Left lung (tissue), 10 donors: ENCODE data around the gene UTP3. TPM values are rescaled to one million over a fixed set of nuclear protein-coding genes. Genes with fewer than 3 reads are reported as not detected.

ENCODE experiments used
- ATAC-seq: fragments of 200-7000 bp; cut with Tn5 transposase; one replicate; pipeline ENCODE4 v1.9.1; 2020; ENCODE audit warnings: moderate library complexity
- DNase-seq, 4 donors: peaks; one replicate each; pipeline ENCODE4 v3.0.0-alpha.2; 2013 to 2020
- H3K27ac ChIP-seq, 2 donors: fragments of 200-600 bp; sonication (generic) in 1 of 2; one replicate each; pipeline versions ENCODE4 v1.5.0 to v1.8.0; 2020 to 2021
- H3K27me3 ChIP-seq, 2 donors: fragments of 200-600 bp; sonication (generic) in 1 of 2; one replicate each; pipeline versions ENCODE4 v1.5.0 to v1.8.0; 2020 to 2021
- H3K36me3 ChIP-seq, 2 donors: fragments of 200-600 bp; sonication (generic) in 1 of 2; one replicate each; pipeline versions ENCODE4 v1.5.0 to v1.8.0; 2020 to 2021
- H3K4me1 ChIP-seq, 2 donors: fragments of 200-600 bp; one replicate each; pipeline ENCODE4 v1.8.0; 2021
- H3K4me3 ChIP-seq, 2 donors: fragments of 200-600 bp; sonication (generic) in 1 of 2; one replicate each; pipeline versions ENCODE4 v1.5.0 to v1.8.0; 2020 to 2021; ENCODE audit warnings: mild to moderate bottlenecking in 1 of 2
- H3K9me3 ChIP-seq, 2 donors: fragments of 200-600 bp; sonication (generic) in 1 of 2; one replicate each; pipeline versions ENCODE4 v1.5.0 to v1.8.0; 2020 to 2021
- intact Hi-C, 2 donors: fragments of 100-400 bp; cut with DNase I; formaldehyde crosslinking; loops; one replicate each; pipeline versions ENCODE4 v1.11.2 to v1.14.2; 2022
- polyA plus RNA-seq, 6 donors: library from polyadenylated mRNA; unstranded; fragments of 120-200 nt; gene quantifications; one replicate each; pipeline ENCODE4 v1.2.1, GENCODE V29; 2013; ENCODE audit not compliant: insufficient read length in 6 of 6
- total RNA-seq, 2 donors: library from RNA; stranded (reverse); fragmentation: NEBNext Ultra II Directional; extraction: Animal tissue kit (Norgen Biotek cat#: 25700); gene quantifications; one replicate each; pipeline ENCODE4 v1.2.1, GENCODE V29; 2021
- TF ChIP-seq, protein P1 (sequence below), 2 donors: fragments of 200-600 bp; sonication (generic) in 1 of 2; IDR thresholded peaks; one replicate each; pipeline versions ENCODE4 v1.5.0 to v1.8.0; 2021; ENCODE audit warnings: antibody characterized with exemption in 2 of 2
- donor health status: DM: no; HTN: yes; CAD: no.
- donor health status: DM: no; HTN: no; CAD: no.

Gene UTP3
- total and polyA plus RNA-seq, 8 donors: 21.5 to 36.6 (median 33.8) TPM

DNA sequence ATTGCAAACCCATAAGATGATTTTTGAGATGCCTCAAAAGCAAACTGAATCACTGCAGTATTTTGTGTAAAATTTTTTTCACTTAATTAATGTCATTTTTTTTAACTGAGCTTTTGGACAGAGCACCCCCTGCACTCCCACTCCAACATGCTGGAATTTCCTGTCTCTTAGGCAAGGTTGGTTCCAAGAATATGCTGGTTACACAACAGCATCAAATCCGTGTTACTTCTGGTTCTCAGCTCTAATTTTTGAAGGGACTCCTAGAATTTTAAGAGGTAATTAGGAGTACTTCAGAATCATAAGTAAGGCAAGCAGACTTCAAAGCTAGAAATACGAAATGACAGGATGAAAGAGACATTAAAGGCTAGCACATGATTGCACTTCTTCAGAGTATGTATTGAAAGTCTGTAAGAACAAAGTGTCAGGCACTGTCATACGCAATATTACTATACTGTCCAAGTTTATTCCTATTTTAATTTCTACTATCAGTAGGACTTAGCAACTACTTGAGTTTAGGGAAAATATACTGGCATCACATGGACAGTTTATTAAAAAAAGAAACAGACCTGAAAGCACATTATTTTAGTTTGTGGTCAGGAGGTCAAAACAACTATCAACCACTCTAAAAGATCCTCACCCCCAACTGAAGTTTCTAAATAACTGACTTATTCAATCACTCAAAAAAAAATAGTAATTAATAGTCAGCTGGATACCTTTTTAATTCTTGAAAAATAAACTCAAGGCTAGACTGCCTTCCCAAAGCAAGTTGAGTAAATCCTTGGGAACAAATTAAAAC, 20.4 kb upstream of the UTP3 start:
- TF ChIP-seq, protein P1, sequence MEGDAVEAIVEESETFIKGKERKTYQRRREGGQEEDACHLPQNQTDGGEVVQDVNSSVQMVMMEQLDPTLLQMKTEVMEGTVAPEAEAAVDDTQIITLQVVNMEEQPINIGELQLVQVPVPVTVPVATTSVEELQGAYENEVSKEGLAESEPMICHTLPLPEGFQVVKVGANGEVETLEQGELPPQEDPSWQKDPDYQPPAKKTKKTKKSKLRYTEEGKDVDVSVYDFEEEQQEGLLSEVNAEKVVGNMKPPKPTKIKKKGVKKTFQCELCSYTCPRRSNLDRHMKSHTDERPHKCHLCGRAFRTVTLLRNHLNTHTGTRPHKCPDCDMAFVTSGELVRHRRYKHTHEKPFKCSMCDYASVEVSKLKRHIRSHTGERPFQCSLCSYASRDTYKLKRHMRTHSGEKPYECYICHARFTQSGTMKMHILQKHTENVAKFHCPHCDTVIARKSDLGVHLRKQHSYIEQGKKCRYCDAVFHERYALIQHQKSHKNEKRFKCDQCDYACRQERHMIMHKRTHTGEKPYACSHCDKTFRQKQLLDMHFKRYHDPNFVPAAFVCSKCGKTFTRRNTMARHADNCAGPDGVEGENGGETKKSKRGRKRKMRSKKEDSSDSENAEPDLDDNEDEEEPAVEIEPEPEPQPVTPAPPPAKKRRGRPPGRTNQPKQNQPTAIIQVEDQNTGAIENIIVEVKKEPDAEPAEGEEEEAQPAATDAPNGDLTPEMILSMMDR (IDR thresholded peaks at IDR 0.05): no peak

GRCh38 chr4:70670332-70671014, 17.9 kb upstream of the UTP3 start:
- no peaks in the 10 kb centered on the region for H3K4me1 ChIP-seq
- H3K9me3 ChIP-seq: no peaks in the 10 kb centered on the region
- H3K4me3 ChIP-seq: no peak overlapping the region
- no peaks in the 10 kb centered on the region for H3K27me3 ChIP-seq
- no peaks in the 10 kb centered on the region for H3K36me3 ChIP-seq
- intact Hi-C loops: no loop called here
- DNase-seq (no peak), ATAC-seq (no peak)
- no peak overlapping the region for H3K27ac ChIP-seq
- TF ChIP-seq, protein P1 (IDR thresholded peaks at IDR 0.05): no peak

More for the DNA sequence above, 20.4 kb upstream of the UTP3 start:
- no peaks in the 10 kb centered on the region for H3K36me3 ChIP-seq
- H3K27ac ChIP-seq: peak overlapping the region in 1 of 2 donors; percentile 16
- H3K4me3 ChIP-seq: no peak overlapping the region
- no peaks in the 10 kb centered on the region for H3K27me3 ChIP-seq
- intact Hi-C loops: no loop called here
- peak in 2 of 4 donors; percentile 51 to 61 for DNase-seq
- no peaks in the 10 kb centered on the region for H3K9me3 ChIP-seq
- peak; percentile 85 for ATAC-seq
- H3K4me1 ChIP-seq: no peaks in the 10 kb centered on the region

DNA sequence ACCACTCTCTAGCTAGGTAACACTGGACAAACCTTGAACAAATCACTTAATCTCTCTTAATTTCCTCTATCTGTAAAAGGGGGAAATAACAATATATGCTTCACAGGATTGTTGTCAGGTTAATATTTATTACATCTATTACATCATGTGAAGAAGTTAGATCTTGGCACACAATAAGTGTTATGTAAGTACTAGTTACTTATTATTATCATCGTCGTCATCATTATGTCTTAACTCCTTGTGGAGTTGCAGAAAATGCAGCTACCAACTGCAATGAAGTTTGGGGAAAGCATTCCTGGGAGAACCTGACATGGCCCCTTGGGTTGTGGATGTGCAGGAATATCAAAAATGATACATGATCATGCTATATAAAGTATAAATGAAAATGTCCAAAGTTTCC, 17.2 kb upstream of the UTP3 start:
- no peak overlapping the region for H3K27ac ChIP-seq
- ATAC-seq: no peak

DNA sequence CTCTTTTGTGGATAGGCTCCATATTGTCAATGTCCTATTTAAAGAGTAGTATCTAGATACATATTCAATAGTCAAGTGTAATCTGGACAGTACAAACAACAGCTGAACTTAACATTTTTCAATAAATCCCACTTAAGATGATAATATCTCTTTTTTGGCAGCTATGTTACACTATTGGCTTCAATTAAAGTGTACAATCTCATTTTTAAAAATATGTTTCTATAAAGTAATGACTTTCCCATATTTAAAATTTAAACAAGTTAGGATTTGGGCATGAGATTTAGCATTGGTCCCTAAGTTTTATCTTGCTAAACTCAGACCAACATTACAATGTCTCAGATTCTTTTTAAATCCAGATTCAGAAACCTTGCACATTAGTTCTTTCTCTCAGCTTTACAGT, 14.1 kb upstream of the UTP3 start:
- Histone ChIP-seq H3K36me3 (no peaks in the 10 kb centered on the region), H3K27me3 (no peaks in the 10 kb centered on the region), H3K9me3 (no peaks in the 10 kb centered on the region), H3K4me1 (no peaks in the 10 kb centered on the region), H3K27ac (no peak overlapping the region), H3K4me3 (no peak overlapping the region)
- ATAC-seq (no peak), DNase-seq (peak in 2 of 4 donors; percentile 27 to 33)
- TF ChIP-seq, protein P1 (IDR thresholded peaks at IDR 0.05): no peak
- intact Hi-C loops: no loop called here

More for the DNA sequence above, 17.2 kb upstream of the UTP3 start:
- TF ChIP-seq, protein P1 (IDR thresholded peaks at IDR 0.05): no peak
- Histone ChIP-seq H3K27me3 (no peaks in the 10 kb centered on the region), H3K4me3 (no peak overlapping the region), H3K9me3 (no peaks in the 10 kb centered on the region), H3K4me1 (no peaks in the 10 kb centered on the region), H3K36me3 (no peaks in the 10 kb centered on the region)
- intact Hi-C loops: no loop called here
- DNase-seq: no peak

DNA sequence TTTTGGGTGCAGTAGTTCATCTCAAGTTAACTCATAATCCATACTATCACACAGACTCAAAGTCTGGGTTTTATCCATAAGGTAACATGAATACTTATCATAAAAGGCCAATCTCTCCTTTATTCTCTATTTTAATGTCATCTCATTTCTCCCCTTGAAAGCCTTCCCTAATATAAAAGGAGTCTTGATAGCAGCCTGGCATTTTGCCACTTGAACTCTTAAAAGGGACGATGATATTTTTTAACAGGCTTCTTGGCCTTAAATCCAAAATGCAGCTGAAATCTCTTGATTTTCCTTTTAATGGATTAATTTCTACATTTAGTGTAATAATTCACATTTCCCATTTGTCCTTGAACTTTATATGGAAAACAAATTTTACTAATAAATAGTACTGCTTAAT, 13.6 kb upstream of the UTP3 start:
- Histone ChIP-seq H3K4me3 (no peak overlapping the region), H3K27ac (no peak overlapping the region), H3K9me3 (no peaks in the 10 kb centered on the region), H3K4me1 (no peaks in the 10 kb centered on the region), H3K36me3 (no peaks in the 10 kb centered on the region), H3K27me3 (no peaks in the 10 kb centered on the region)
- DNase-seq (peak in 1 of 4 donors; percentile 44), ATAC-seq (no peak)
- intact Hi-C loops: no loop called here
- TF ChIP-seq, protein P1 (IDR thresholded peaks at IDR 0.05): no peak
